DOHH2 (cell line): ENCODE results near the gene DMC1.
A peak's percentile ranks its signal among the peaks of the same experiment; 100 is the strongest.

ENCODE experiments used
- H3F3A ChIP-seq: fragments of 200-600 bp; sonication (generic), shearing (Covaris generic); 2 replicates; pipeline ENCODE4 v1.6.0; 2016; ENCODE audit warnings: antibody characterized with exemption, mild to moderate bottlenecking; ENCODE audit not compliant: control insufficient read depth, insufficient read depth
- H3K27ac ChIP-seq: fragments of 200-600 bp; sonication (generic); 2 replicates; pipeline ENCODE4 v1.5.1; 2014; ENCODE audit warnings: low read depth, mild to moderate bottlenecking, low read length, moderate library complexity
- H3K27me3 ChIP-seq: fragments of 200-600 bp; sonication (generic); 2 replicates; pipeline ENCODE4 v1.6.1; 2014; ENCODE audit warnings: mild to moderate bottlenecking, low read length, mixed read lengths; ENCODE audit not compliant: control insufficient read depth
- H3K36me3 ChIP-seq: fragments of 200-600 bp; sonication (generic); 2 replicates; pipeline ENCODE4 v1.6.1; 2014; ENCODE audit warnings: mild to moderate bottlenecking, low read length, moderate library complexity, mixed read lengths; ENCODE audit not compliant: control insufficient read depth
- H3K4me1 ChIP-seq: fragments of 200-600 bp; sonication (generic); 2 replicates; pipeline ENCODE4 v1.6.1; 2014; ENCODE audit warnings: mild to moderate bottlenecking, low read length, mixed read lengths; ENCODE audit not compliant: control insufficient read depth
- H3K4me2 ChIP-seq: fragments of 200-600 bp; sonication (generic); 2 replicates; pipeline ENCODE4 v1.6.0; 2014; ENCODE audit warnings: mild to moderate bottlenecking, low read length, moderate library complexity
- H3K4me3 ChIP-seq: fragments of 200-600 bp; sonication (generic); 2 replicates; pipeline ENCODE4 v1.5.1; 2014; ENCODE audit warnings: mild to moderate bottlenecking, low read length, mixed read lengths
- H3K79me2 ChIP-seq: fragments of 200-600 bp; sonication (generic); 2 replicates; pipeline ENCODE4 v1.6.1; 2014; ENCODE audit warnings: mild to moderate bottlenecking, low read length, mixed read lengths; ENCODE audit not compliant: control insufficient read depth
- H3K9me2 ChIP-seq: fragments of 200-600 bp; sonication (generic); replicated peaks from 2 replicates; pipeline ENCODE4 v1.6.1; 2014; ENCODE audit warnings: mild to moderate bottlenecking, low read length, mixed read lengths; ENCODE audit not compliant: control insufficient read depth
- H3K9me3 ChIP-seq: fragments of 200-600 bp; sonication (generic); 2 replicates; pipeline ENCODE4 v1.6.1; 2014; ENCODE audit warnings: antibody characterized with exemption, low read length, mixed read lengths; ENCODE audit not compliant: control insufficient read depth, insufficient read depth
- H4K20me1 ChIP-seq: fragments of 200-600 bp; sonication (generic); 2 replicates; pipeline ENCODE4 v1.6.0; 2014; ENCODE audit warnings: low read depth, mild to moderate bottlenecking, antibody characterized with exemption, low read length, moderate library complexity; ENCODE audit not compliant: control insufficient read depth, insufficient read depth
- CTCF ChIP-seq: fragments of 200-600 bp; sonication (generic); IDR thresholded peaks from one replicate; pipeline ENCODE4 v1.5.1; 2014; ENCODE audit warnings: antibody characterized with exemption, mild to moderate bottlenecking, low read depth, low read length; ENCODE audit not compliant: poor library complexity, severe bottlenecking
- EZH2phosphoT487 ChIP-seq: fragments of 200-600 bp; sonication (generic); IDR thresholded peaks from 2 replicates; pipeline ENCODE4 v1.6.1; 2017; ENCODE audit warnings: borderline replicate concordance, mild to moderate bottlenecking, antibody characterized with exemption, low read length, moderate library complexity, mixed read lengths

Gene DMC1

GRCh38 chr22:38531251-38531938 is 38.6 kb downstream of the DMC1 start:
- Histone ChIP-seq H3K36me3 (peaks cover 8% of the 10 kb centered on the region), H4K20me1 (no peaks in the 10 kb centered on the region), H3K9me2 (no peaks in the 10 kb centered on the region), H3F3A (peaks cover 7% of the 10 kb centered on the region), H3K27me3 (no peaks in the 10 kb centered on the region), H3K4me2 (peak overlapping the region; percentile 63), H3K4me1 (peaks cover 14% of the 10 kb centered on the region), H3K9me3 (no peaks in the 10 kb centered on the region), H3K79me2 (no peaks in the 10 kb centered on the region), H3K4me3 (peak overlapping the region; percentile 44; the same call in 1 of the 2 replicates), H3K27ac (peak overlapping the region; percentile 51)
- TF ChIP-seq EZH2phosphoT487 (no peak), CTCF (no peak)

- TF ChIP-seq EZH2phosphoT487, result no peak
- no peak for TF ChIP-seq CTCF
- H3K4me3 ChIP-seq, result no peak overlapping the region
- no peaks in the 10 kb centered on the region for H3K27me3 ChIP-seq
- no peaks in the 10 kb centered on the region for H3K36me3 ChIP-seq
- H4K20me1 ChIP-seq, result no peaks in the 10 kb centered on the region
- H3F3A ChIP-seq, result no peaks in the 10 kb centered on the region
- H3K9me3 ChIP-seq, result no peaks in the 10 kb centered on the region
- no peaks in the 10 kb centered on the region for H3K9me2 ChIP-seq
- H3K27ac ChIP-seq, result no peak overlapping the region
- H3K79me2 ChIP-seq, result no peaks in the 10 kb centered on the region
- no peak overlapping the region for H3K4me2 ChIP-seq
- no peaks in the 10 kb centered on the region for H3K4me1 ChIP-seq
Observed at GRCh38 chr22:38524429-38524828, 45.6 kb downstream of the DMC1 start.

- H3K27ac ChIP-seq, result no peak overlapping the region
- H3F3A ChIP-seq, result no peaks in the 10 kb centered on the region
- H3K4me2 ChIP-seq, result no peak overlapping the region
- TF ChIP-seq EZH2phosphoT487, result no peak
- TF ChIP-seq CTCF, result no peak
- no peaks in the 10 kb centered on the region for H3K79me2 ChIP-seq
- no peaks in the 10 kb centered on the region for H4K20me1 ChIP-seq
- no peaks in the 10 kb centered on the region for H3K9me3 ChIP-seq
- H3K9me2 ChIP-seq, result no peaks in the 10 kb centered on the region
- H3K4me1 ChIP-seq, result no peaks in the 10 kb centered on the region
- H3K27me3 ChIP-seq, result no peaks in the 10 kb centered on the region
- no peak overlapping the region for H3K4me3 ChIP-seq
- H3K36me3 ChIP-seq, result no peaks in the 10 kb centered on the region
Observed at GRCh38 chr22:38523479-38523878, 46.5 kb downstream of the DMC1 start.
